HG02852 (cell line): ENCODE measurements around the gene MYO16.

Source experiments
- ATAC-seq: cut with Tn5 transposase; IDR thresholded peaks from one replicate; pipeline ENCODE4 v1.9.1; 2021; ENCODE audit warnings: mild to moderate bottlenecking, moderate library complexity; ENCODE audit not compliant: unreplicated experiment

The MYO16 gene

DNA sequence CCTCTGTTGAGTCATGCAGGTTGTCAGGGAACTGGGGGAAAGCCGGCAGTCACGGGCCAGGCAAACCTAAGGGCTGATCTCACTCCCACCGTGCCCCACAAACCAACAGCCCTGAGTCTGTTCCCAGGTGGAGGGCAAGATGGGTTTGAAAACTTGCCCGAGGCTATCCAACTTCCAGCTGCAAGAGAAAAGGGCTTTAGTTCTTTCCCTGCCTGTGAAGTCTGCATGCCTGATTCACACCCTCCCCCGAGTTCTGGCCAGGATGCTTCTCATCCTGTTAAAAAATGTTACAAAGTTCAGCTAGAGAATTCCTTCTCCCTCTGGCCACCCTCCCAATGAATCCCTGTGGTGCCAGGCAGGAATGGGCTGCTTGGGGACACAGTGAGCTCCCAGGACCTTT is 33.1 kb downstream of the MYO16 start:
- ATAC-seq, result no peak

DNA sequence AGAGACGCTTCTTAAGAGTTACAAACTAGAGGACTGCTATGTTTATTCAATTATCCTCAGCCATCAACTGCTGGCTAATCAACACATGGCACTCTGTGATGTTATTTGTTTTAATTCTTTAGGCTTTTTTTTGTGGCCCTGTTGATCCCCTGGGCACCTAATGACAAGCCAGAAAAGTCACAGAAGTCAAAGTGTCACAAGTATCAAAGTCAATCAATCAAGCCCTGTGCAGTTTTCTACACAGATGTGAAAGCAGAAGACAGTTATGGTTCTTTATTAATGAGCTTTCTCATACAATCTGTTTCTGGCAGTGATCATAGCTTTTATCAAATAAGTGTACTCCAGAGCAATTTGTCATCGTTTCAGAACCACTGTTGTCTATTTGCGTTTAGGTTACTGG is 34.3 kb downstream of the MYO16 start:
- ATAC-seq, result no peak

- no peak for ATAC-seq
These were observed 37.8 kb downstream of the MYO16 start for GRCh38 chr13:108667205-108667604.

DNA sequence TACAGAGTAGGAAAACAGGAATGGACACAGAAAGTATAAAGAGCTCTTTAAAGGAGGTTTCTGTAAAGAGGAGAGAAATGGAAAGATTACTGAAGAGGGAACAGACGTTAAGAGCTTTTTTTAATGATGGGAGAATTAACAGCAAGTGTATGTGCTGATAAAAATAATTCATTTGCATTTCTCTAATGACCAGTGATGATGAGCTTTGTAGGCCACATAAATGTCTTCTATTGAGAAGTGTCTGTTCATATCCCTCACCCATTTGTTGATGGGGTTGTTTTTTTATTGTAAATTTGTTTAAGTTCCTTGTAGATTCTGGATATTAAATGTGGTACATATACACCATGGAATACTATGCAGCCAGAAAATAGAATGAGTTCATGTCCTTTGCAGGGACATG is 40.0 kb downstream of the MYO16 start:
- no peak for ATAC-seq

GRCh38 chr13:108674346-108674745 is 44.9 kb downstream of the MYO16 start:
- no peak for ATAC-seq

GRCh38 chr13:108674771-108675170 is 45.4 kb downstream of the MYO16 start:
- ATAC-seq, result no peak

GRCh38 chr13:108676620-108677019 is 47.2 kb downstream of the MYO16 start:
- no peak for ATAC-seq

DNA sequence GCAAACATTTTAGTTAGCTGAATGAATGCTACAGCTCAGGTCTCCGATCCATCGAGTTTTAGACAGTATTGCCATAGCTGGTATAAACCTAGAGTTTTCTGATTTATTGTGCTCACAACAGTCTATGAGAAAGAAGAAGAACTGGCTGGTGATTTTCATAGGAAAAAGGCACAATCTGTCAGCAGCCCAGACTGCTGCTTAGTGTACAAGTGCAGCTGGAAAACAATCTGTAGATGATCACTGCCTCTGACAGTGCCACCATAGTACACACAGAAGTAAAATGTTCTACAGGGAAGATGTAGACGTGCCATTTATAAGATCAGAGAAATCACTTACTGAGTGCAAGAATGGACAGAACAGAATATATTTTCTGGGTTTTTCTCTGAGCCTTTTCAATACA is 48.4 kb downstream of the MYO16 start:
- ATAC-seq, result no peak

GRCh38 chr13:108680011-108680410 is 50.6 kb downstream of the MYO16 start:
- ATAC-seq, result no peak

GRCh38 chr13:108681986-108682575 is 52.7 kb downstream of the MYO16 start:
- ATAC-seq, result no peak

GRCh38 chr13:108682714-108683113 is 53.3 kb downstream of the MYO16 start:
- ATAC-seq, result no peak

DNA sequence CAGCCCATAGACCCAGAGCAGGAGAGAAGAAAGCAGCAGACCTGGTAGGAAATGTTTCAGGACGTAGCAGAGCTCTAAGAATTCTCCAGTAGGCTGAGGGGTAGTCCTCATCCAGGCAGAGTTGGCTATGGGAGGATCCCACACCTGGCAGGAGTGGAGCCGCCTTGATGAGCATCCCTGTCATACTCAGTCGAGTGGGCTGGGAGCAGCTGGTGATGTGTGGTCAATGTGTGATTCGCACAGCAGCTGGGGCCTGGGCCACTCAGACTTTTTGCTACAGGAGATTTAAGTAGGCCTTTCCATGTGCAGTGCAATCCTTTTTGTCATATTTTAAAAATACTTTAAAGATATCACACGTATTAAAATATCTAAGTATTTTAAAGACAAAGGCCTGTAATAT is 56.6 kb downstream of the MYO16 start:
- ATAC-seq, result no peak

- no peak for ATAC-seq
These were observed 61.3 kb downstream of the MYO16 start for GRCh38 chr13:108690726-108691125.

DNA sequence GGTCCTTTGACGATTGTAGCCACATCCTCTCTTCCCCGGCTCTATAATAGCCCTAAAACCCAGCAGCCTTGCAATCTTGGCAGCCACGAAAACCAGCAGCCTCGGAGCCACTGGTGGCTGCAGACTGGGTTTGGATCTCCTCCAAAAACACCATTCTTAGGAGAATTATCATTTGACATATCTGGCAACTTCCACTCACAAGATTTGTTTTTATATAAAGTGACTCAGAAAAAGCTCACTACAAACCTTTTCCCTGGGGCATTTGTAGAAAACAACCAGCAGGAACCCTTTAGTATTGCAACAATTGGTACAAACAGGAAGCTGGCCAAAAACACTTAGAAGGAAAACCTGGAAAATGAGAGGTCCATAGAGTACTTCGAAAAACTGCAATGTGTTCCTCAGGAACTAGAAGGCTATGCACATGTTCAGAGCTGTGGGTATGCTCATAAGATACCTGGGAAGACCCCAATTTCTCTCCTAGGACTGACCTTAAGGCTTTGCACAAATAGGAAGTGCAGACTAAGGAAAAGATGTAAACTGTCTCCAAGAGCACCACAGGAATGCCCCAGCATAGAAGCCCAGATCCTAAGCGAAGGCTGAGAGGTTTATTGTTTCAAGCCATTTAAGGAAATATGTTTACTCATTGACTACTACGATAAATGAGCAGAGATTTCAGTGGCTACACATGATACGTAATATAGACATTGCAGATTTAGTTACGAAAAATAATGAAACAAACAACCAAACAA is 71.2 kb downstream of the MYO16 start:
- no peak for ATAC-seq

DNA sequence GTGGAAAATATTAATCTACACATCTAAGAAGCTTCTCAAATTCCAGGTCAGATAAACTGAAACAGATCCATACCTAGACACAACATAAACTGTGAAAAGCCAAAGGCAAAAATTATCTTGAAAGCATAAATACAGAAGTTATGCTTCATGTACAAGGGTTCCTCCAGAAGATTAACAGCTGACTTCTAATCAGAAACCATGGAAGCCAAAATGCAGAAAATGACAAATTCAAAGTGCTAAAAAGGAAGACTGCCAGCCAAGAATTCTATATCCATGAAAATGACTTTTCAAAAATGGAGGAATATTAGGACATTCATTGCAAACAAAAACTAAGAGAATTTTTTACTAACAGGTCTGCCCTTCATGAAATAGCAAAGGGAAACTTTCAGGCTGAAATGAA is 72.8 kb downstream of the MYO16 start:
- ATAC-seq, result no peak

- no peak for ATAC-seq
These were observed 75.6 kb downstream of the MYO16 start for GRCh38 chr13:108705031-108705430.

DNA sequence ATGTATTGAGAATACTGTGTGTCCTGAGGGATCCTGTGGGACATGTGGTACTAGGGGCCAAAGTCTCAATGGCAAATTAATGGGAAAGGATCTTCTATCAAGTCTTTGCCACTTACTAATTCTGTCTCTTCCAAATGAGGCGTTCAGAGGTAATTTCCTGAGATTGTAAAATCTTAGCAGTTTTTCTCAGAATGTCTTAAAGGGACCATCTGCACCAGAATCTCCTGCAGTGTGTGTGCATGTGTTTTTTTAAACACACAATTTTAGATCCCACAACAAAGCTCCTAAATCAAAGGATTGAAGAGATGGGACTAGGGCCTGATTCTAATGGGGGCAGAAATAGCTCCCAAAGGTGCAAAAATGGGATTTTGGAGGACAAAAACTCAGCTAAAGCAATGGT is 78.2 kb downstream of the MYO16 start:
- ATAC-seq, result no peak

DNA sequence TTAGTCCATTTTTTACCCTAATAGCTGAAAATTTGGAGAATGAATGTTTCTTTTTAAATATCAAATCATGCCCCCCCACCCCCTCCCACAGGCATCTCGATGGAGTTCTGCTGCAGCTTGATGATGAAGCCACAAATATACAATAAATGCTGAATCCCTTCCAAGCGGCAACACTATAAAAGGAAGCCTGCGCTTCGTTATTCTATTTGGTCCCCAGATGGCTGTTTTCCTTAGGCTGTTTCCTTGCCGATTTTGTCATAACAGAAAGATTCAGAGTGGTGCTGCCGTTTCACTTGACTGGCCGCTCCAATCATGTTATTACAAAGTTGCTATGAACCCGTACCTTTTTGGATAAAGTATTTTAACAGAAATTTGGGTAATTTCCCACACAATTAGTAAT is 79.5 kb downstream of the MYO16 start:
- no peak for ATAC-seq

DNA sequence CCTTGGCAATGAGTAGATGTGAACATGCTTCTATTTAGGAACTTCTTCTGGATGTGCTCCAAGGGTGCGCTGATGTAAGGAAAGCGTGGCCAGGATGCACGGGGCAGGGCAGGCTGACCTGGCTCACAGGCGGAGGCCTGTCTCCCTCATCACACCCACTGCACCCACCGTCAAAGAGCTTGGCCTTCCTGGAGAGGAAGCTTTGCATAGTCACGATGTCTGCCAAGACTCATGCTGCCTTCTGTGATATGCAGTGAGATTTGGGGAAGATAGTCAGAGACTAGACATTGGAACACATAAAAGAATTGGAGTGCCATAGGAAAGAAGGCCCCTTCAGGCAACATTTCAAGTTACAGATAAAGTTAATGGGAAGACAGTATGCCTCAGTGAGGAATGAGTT is 82.0 kb downstream of the MYO16 start:
- ATAC-seq, result no peak

- ATAC-seq, result no peak
These were observed 96.1 kb downstream of the MYO16 start for GRCh38 chr13:108725471-108725870.

DNA sequence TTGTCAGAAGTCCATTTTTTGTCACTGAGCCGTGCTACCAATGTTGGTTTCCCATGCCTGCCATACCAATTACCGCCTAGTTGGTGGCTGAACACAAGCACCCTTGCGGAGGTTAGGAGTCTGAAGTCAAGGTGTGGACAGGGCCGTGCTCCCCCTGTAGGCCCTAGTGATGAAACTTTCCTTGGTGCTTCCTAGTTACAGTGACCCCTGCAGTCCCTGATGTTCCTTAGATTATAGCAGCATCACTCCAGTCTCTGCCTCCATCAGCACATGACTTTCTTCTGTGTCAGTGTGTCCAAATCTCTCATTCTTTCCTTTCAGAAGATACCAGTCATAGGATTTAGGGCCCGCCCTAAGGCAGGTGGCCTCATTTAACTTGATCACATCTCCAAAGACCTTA is 99.0 kb downstream of the MYO16 start:
- ATAC-seq, result no peak

- ATAC-seq, result no peak
These were observed 103.7 kb downstream of the MYO16 start for GRCh38 chr13:108733022-108733560.

GRCh38 chr13:108734676-108735075 is 105.3 kb downstream of the MYO16 start:
- ATAC-seq, result no peak
